ENCODE results near the gene MXD4.

MXD4 gene

DNA sequence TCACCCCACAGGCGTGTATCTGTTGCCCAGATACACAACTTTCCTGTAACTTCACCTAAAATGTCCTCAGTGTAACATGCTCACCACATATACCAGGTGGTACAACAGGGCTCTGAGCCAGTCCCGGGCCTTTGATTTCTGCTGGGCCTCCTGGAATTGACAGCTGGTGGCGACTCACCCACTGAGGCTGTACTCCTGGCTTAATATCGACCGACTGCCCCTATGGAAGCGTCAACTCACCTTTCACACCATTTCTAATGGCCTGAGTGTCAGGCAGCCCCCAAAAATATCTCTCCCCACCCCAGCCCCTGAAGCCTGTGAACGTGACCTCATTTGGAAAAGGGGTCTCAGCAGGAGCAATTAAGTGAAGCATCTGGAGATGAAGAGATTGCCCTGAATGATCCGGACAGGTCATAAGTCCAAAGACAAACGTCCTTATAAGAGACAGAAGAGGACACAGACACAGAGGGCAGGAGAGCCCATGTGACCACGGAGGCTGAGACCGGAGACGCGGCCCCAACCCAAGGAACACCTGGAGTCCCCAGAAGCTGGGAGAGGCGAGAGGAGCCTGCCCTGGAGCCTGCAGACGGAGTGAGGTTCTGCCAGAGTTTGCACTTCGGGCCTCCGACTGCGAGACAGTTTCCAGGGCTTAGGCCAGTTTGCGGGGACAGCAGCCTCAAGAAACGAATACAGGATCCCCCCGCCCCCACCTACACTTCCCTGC, 12.6 kb upstream of the MXD4 start:
- DNase-seq, result no peak

DNA sequence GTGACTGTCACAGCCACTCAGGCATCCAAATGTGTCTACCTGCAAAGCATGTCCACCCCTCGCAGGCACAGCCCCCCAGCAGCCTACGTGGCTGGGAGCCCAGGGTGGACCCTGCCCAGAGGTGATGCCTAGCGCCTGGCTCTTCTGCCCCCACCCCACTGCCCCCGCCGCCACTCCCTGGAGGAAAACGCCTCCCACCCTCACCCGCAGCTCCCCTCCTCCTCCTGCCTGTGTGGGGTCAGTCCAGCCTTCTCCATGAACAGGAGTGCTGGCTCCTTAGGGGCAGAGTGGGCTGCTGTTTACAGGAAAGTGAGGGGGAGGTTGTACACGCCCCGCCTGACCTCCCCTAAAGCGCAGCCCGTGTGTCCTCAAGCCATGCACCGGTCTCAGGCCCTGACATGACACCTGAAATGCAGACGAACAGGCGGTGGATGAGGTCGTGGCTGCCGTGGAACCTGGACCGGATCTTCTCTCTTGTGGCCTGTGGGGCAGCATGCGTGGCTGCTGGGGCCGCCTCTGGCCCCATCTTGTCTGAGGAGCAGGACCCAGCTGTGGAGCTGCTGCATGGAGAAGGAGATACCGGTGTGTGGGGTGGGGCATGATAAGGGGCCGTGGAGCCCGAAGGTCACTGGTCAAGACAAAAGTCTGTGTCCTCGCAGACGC, 11.9 kb upstream of the MXD4 start:
- no peak for DNase-seq

DNA sequence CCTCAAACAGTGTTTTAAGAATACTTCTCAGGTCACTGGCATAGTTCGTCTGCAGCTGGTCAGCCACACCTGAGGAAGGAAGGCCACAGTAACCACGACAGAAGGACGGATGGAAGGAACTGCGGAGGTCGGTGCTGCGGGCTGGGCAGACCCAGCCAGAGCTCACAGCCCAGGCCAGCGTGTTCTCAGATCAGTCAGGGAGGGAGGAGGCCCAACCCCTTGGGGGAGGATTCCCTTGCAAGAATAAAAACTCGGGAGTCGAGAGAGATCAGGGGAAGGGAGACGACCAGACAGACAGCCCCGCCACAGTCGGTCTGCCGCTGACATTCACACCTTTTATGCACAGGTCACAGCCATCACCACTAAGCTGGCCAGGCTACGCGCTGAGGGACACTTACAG, 11.3 kb upstream of the MXD4 start:
- DNase-seq, result no peak

DNA sequence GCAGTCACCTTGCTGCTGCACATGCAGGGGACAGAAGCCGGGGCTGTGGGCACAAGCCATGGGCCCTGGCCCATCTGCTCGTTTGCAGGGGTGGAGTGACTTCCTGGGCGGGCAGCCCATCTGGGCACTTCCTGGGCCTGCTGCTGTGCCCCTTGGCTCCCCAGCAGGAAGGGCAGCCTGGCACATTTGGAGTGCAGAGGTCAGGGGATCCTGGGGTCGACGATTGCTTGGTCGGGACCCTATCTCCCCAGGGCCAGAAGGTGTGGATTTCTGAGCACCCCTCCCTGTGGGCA, 10.9 kb upstream of the MXD4 start:
- DNase-seq, result no peak

DNA sequence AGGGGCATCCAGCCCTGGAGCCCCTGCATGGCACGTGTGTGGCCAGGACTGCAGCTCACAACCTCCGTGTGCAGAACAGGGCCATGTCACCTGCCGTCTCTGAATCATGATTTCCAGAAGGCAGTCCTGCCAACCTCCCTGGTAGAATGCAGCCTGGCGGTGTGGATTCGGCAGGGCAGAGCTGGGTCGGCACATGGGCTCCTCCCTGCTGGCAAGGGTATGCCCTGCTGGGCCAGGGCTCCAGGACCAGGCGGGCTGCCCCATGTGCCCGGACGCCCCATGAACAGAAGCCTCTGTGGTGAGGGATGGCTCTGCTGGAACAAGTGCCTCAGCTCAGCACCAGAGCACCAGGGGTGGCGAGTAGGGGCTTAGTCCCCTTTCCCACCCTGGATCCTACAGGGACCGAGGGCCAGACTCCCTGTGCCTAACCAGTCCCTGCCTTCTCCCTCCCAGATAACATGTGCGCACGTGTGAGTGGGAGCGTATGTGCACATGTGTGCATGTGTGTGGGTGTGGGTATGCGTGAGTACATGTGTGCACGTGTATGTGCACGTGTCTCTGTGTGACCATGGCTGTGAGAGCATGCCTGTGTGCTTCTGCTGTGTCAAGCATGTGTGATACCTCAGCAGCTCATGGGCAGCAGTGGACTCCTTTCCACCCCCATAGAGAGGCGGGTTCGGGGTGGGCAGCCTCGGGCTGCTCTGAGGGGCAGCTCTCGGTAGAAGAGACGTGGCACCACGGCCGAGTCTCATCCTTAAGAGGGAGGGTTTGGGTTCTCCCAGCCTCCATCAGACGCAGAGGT, 10.3 kb upstream of the MXD4 start:
- DNase-seq, result no peak

DNA sequence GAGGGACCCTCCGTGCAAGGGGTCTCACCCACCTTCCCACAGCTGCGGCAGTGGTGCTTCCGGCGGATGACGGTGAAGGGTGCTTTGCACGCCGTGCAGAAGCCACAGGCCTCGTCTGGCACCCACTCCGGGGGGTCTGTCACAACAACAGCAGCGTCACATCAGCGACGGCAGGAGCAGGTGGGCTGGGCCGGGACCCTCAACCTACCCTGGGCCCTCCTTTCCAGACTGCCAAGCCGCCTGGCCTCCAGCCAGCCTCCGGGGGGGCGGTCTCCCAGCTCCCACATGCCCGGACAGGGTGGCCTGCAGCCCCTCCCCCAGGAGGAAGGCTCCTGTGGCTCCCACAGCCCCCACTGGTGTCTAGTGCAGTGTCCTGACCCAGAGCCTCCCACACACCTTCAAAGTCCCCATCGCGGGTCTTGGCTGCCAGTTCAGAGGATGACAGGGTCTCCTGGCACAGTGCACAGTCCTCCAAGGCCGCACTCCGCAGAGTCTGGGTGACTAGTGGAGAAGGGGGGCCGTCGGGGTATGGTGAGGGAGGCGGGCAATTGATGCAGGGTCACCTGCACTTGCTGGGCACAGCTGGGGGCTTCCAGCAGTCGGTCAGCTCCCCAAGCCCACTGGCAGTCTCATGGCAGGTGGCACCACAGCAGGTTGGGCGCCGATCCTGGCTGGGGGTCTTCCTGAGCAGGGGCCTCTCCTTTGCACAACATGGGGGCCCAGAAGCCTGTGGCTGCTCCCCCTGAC, 9.5 kb upstream of the MXD4 start:
- DNase-seq, result no peak

DNA sequence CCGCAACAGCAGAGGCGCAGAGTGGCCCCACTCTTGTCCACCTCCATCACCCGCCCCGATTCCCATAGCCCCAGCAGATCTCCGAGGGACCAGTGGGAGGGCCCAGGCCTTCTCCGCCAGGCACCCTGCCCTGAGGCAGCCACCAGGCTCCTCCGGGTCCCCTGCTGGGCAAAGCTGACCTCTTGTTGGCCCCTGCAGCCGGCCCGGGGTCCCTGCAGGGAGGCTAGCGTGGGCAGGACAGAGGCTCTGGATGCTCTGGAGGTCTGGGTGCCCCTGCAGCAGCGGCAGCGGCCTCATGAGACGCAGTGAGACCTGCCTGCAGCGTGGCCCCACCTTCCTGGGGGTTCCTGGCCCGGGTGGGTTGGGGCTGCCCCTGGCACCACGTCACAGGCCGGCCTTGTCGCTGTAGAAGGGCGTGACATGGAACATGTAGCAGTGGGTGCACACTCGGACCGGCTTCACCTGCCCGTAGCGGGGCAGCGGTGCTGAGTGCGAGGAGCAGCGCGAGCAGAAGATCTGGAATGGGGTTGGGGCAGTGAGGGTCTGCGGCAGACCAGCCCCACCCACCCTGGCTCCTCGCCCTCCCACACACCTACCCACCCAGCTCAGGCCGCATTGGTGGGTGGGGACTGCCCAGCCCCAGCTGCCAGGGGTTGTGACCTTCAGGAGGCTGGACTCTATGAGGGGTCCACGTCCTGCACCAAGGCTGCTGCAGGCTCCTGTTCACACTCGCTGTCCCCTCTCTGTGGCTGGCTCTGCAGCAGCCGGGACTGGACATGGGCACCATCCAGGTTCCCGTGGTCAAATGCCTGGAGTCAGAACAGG, 8.6 kb upstream of the MXD4 start:
- no peak for DNase-seq

DNA sequence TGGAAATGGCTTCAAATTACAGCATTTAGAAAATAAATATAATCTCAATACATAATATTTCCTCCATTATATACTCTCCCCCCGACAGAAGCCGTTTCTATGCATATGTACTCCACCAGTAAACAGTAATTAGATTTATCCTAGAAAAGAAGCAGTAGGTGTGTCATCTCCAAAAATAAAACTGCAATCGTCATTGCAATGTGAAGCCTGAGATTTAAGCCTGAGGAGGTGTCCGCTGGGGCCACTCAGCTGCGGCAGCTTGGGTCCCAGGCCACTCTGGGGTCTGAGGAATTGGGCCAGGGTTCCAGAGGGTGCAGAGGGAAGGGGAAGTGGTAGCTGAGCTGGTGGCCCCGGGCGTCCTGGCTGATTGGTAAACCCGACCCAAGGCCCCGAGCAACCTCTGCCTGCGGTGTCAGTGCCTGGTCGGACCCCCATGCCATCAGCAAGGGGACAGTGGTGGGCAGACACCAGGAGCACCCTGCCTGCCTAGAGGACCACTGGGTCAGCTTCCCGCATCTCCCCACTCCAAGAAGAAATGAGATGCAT, 7.8 kb upstream of the MXD4 start:
- no peak for DNase-seq

DNA sequence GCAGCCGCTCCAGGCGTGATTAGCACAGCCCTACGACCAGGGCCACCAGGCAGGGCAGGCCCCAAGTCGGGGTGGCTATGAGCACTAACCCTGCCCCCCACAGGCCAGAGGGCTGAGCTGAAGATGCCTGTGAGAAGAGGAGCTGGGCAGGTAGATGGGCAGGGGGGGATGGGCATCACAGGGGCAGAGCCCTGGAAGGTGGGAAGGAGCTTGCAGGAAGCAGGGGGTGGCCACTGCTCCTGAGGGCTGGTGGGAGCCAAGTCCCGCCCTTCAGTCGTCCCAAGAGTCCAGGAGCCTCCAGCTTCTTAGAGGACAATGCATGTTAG, 7.3 kb upstream of the MXD4 start:
- DNase-seq, result no peak

DNA sequence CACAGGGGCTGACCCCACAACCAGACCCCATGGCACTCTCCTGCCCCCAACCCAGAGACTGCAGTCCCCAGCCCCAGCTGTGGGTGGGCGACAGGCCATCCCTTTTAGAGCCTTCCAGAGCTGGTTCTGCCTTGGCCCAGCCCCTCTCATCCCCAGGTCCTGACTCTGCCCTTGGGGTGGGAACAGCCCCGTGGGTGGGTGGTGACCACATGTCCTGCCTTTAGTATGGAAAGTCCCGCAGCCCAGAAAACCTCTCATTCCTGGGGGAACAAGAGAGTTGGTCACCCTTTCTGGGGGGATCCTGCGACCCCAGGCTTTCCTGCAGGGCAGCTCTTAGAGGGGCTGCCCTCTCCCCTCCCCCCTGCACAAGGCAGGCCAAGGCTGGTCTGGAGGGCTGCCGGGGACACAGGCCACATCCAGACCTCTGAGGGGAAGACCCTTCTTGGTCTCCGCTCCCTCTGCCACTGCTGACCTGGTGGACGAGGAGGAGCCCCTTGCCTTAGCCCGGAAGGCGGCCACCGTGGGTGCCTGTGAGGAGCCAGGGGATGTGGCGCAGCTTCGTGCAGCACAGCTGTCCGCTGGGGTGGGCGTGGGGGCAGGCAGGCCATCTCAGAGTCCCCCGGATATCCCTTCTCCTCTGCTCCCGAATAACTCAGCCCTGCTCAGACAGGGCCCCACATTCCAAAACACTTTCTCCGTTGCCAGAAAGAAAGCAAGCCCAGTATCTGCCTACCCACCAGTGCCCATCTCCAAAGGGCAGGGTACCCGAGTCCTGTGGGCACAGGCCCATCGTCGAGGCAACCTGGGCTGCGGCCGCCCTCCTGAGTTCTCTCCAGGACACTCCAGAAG, 6.7 kb upstream of the MXD4 start:
- no peak for DNase-seq

DNA sequence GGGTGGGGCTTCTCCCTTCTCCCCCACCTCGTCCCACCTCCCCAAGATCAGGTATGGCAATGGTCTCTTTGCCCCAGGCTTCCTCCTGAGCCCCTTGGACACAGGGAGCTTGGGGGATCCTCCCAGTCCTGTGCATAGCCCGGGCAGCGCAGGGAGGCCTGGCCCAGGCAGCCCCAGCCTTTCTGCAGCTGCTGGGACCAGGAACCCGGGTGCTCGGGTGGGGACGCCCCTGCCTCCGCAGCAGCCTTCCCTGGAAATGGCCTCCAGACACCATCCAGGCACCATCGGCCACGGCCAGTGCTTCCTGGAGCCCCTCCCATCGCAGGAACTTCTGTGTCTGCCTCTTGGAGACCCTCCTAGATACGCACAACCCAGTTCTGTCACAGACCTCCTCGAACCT, 5.9 kb upstream of the MXD4 start:
- no peak for DNase-seq

DNA sequence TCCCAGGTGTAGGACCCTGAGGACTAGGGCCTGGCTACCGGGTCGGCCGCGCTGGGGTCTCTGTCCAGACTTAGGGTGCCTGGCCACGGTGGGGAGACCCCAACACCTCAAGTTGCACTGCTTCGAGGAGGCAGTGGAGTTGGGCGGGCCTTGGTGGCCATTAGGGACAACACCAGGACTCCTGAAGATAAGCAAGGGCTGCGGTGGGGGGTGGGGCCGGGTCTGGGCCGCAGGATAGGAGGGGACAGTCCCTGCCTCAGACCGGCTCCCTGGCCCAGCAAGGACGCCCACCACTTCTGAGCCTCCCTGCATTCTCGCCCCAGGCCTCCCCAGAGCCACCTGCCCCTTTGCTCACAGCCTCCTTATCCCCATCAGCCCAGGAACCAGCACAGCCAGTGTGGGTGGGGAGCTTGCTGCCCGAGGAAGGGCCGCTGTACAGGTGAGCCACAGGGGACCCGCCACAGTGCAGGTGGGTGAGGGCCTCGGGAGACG, 5.5 kb upstream of the MXD4 start:
- no peak for DNase-seq

DNA sequence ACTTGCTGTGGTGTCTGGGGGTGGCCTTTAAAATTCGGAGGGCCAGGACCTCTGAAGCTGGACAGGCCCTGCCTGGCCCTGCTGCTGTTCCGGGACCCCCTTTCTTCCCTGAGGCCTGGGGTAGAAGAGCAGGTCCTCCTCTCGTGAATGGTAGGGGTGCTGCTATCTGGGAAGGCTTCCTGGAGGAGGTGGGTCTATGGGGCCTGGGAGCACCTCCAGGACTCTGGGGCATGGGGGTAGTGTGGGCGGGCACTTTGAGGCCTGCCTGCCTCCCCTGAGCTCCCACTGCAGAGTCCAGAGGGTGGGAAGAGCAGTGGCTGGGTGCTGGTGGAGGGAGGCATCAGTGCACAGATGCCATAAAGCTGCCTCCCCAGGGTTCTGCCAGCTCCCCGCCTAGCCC, 4.9 kb upstream of the MXD4 start:
- DNase-seq, result no peak

DNA sequence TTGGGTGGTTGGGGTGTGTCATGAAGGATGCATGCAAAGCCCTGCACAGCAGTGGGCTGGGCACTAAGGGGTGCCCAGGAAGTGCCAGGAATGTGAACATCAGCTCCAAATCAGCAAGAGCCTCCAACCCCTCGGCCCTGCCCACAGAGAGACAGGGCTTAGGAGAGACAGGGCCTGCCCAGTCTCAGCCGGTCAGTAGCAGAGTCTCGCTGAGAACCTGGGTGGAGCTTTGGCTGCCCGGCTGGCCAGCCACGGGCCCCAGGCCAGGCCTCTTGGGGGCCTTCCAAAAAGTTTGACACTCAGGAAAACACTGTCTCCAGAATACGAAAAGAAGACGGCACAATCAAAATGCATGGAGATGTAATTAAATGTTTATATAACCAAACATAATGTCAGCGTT, 4.3 kb upstream of the MXD4 start:
- DNase-seq, result no peak

DNA sequence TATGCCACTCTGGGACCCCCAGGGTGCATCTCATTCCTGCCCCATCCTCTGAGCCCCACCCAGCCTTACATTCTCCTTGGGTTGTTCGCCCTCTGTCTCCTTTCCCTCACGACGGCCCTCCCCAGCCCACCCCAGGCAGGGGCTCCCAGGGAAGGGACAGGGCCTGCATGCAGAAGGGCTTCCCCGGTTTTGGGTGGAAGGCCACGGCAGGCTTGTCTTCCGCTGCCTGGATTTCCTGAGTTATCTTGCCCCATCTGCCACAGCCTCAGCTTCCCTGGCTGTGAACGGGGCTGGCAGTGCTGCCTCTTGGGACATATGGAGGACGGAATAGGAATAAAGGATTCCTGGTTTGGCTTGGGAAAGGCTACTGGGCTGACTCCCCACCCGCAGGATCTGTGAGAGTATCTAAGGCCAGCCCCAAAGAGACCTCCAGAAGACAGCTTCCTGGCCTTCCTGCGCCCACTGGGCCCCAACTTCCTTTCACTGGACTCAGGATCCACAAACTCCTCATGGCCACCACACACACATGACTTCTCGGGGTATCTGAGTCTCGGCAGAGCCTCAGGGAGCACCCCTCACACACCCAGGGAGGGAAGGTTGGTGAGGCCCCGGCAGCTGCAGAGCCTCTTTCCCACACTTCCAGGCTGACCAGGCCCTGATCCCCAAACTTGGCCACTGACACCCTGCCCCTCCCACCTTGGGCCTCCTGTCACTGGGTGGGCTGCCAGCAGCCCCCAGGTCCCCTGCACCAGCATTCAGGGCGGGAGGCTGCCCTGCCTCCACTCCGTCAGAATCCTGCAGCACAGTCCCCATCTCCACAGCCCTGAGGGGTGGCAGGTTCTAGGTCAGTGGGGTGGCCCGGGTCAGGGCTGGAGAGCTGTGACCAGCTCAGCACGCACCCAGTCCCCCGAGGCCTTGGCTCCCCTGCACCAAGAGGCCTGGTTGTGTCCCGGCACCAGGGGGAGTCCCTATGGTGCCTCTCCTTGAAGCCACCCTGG, 3.5 kb upstream of the MXD4 start:
- DNase-seq, result no peak

DNA sequence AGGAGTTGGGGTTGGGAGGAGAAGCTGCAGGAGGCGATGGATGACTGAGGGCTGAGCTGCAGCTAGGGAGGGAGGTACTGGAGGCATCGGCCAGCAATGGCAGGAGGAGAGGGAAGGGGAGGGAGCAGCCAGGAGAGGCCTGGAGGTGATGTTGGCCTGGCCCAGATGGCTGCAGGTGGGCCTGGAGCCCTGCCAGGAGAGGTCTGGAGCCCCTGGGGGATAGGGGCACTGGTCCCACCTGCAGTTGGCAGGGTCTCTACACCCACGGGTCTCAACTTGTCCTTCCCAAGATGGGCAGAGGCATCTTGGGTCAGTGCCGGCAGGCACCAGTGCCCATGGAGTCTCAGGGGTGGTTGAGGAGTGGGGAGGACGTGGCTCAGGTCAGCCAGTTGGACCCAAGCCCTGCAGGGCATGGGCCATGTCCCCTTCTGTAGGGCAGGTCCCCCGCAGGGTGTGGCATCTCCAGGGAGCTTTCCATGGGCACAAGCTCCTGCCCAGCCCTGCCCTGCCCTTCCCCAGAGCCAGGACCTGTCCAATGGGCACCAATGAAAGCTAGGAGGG, 2.7 kb upstream of the MXD4 start:
- no peak for DNase-seq

DNA sequence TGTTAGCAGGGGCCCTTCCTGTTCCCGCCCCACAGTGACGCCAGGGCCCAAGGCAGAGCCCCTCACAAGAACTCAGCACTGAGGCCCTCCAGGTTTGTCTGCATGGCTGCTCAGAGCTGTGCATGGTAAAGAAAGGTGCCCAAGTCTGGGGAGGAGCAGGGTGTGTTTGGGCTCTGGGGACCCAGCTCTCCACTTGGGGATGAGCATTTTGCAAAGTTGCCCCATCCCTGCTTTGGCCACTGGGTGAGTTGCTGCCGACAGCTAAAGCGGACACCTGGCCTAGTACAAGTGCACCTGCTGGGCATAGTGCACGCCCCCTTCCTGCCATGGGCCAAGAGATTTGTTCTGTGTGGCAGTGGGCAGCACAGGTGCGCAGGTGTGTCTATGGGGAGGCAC, 2.0 kb upstream of the MXD4 start:
- DNase-seq, result no peak

DNA sequence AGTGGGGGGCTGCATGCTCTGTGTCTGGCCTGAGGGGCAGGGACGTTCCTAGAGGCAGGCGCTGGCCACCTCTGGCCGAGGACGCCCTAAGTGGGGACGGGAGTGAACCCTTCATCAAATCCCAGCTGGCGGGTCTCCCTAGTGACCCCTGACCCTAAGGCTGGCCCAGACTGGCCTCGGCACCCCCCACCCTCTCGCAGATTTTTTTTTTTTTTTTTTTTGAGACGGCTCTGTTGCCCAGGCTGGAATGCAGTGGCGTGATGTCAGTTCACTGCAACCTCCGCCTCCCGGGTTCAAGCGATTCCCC, 988 bp upstream of the MXD4 start:
- DNase-seq, result no peak

DNA sequence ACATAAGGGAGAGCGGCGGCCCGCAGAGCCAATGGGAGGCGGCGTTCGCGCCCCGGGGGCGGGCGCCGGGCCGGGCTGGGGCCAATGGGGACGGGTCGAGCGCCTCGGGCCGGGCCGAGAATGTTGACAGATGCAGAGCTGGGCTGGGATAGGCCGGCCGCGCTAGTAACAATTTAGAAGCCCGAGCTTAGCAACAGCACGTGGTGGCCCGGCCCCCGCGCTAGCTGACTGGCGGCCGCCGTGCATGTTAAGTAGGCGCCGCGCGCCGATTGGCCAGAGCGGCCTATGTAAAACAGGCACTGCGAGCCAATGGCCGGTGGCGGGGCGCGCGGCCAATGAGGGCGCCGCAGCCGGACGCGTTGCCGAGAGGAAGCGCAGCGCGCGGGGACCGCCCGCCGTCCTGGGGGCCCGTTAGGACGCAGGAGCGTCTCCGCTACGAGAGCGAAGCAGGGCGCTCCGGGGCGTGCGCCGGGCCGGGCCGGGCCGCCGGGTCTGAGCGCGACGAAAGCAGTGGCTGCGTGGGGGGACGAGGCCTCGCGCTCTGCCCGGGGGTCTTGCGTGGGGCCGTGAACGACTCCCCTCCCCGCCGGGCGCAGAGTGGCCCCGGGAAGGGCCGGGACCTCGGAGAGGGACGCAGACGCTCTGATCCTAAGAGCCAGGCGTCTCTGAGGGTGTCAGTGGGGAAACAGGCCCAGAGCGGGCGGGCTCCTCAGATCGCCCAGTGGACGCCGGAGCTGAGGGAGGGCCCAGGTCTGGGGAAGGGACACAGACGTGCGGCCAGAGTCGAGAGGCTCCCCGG, 435 bp upstream of the MXD4 start:
- peak; percentile 94 to 98 for DNase-seq
